ENCODE data around the gene ZXDC.

The ZXDC gene, protein sequence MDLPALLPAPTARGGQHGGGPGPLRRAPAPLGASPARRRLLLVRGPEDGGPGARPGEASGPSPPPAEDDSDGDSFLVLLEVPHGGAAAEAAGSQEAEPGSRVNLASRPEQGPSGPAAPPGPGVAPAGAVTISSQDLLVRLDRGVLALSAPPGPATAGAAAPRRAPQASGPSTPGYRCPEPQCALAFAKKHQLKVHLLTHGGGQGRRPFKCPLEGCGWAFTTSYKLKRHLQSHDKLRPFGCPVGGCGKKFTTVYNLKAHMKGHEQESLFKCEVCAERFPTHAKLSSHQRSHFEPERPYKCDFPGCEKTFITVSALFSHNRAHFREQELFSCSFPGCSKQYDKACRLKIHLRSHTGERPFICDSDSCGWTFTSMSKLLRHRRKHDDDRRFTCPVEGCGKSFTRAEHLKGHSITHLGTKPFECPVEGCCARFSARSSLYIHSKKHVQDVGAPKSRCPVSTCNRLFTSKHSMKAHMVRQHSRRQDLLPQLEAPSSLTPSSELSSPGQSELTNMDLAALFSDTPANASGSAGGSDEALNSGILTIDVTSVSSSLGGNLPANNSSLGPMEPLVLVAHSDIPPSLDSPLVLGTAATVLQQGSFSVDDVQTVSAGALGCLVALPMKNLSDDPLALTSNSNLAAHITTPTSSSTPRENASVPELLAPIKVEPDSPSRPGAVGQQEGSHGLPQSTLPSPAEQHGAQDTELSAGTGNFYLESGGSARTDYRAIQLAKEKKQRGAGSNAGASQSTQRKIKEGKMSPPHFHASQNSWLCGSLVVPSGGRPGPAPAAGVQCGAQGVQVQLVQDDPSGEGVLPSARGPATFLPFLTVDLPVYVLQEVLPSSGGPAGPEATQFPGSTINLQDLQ

DNA sequence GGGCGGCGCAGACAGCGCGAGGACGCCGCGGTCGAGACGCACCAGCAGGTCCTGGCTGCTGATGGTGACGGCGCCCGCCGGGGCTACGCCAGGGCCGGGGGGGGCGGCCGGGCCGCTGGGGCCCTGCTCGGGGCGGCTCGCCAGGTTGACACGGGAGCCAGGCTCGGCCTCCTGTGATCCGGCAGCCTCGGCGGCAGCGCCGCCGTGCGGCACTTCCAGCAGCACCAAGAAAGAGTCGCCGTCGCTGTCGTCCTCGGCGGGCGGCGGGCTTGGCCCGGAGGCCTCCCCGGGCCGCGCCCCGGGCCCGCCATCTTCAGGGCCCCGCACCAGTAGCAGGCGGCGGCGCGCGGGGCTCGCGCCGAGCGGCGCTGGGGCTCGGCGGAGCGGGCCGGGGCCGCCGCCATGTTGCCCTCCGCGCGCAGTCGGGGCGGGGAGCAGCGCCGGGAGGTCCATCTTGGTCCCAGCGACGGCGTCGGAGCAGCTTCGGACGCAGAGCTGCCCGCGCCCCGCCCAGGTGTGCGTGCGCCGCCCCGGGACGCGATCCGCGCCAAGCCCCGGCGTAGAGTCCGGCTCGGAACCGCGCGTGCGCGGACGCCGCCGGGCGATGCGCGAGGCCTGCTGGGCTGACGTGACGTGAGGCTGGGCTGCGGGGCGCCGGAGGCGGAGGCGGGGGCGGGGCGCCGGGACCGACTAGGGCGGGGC, at the start of gene ZXDC:
Gene ZXDC (minus strand): TSS at position 479 of the 702 bp plus-strand sequence. CDS start 26 bp downstream, at position 453.
- peak; percentile 42 for DNase-seq (ENCODE audit: low read depth)

DNA sequence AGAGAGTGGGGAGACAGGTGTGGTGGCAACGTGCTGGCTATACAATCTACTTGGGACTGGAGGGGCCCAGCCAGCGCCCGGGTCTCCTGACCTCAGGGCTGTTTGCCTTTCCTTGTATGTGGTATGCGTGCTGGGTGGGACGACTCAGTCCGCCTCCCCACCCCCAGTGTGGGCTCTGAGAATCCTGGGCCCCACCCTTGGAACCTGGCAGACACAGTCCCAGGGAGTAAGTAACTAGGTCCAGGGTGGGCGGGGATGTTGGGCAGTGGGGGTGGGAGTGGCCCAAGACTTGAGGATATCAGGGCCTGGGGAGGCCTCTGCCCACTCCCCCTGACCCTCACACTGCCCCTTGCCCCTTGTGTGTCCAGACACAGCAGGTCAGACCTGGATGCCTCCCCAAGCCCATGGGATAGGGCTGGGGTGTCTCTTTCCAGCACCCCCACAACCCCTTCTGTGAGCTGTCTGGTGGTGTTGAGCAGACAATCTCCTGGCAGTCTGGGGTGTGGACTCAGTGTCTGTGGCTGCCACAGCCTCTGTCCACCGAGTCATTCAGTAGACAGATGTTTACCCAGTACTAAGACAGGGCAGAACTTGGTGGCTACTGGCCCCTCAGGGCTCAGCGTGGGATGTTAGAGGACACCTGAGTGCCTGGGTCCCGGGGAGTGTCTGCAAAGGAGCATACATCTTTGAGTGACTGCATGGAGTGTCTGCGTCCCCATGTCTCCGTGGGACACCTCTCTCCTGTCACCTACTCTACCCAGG, 49.6 kb upstream of the ZXDC start:
- DNase-seq (ENCODE audit: low read depth), result no peak

DNA sequence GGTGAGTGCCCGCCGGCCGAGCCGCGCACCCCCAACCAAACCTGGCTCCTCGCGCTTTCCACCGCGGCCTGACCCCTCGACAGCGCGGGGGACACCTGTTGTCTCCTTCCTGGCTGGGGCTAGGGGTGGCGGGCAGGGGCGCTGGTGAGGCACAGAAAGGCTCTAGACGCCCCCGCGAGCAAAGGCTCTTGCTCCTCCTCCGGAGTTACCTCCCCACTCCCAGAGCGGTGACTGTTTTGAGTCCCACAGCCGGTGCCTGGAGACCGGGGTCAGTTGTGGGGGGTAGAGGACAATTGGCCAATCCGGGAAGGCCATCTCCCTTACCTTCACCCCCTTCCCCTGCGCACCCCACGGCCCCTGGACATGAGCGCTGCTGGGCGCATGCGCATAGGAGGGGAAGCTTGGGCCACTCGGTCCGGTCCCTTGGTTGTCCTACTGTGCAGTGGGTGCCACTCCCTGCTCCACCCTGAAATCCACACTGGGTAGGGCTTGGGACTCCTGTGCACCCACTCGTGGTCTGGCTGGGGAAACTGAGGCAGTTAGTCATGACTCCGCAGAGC, 48.8 kb upstream of the ZXDC start:
- no peak for DNase-seq (ENCODE audit: low read depth)

DNA sequence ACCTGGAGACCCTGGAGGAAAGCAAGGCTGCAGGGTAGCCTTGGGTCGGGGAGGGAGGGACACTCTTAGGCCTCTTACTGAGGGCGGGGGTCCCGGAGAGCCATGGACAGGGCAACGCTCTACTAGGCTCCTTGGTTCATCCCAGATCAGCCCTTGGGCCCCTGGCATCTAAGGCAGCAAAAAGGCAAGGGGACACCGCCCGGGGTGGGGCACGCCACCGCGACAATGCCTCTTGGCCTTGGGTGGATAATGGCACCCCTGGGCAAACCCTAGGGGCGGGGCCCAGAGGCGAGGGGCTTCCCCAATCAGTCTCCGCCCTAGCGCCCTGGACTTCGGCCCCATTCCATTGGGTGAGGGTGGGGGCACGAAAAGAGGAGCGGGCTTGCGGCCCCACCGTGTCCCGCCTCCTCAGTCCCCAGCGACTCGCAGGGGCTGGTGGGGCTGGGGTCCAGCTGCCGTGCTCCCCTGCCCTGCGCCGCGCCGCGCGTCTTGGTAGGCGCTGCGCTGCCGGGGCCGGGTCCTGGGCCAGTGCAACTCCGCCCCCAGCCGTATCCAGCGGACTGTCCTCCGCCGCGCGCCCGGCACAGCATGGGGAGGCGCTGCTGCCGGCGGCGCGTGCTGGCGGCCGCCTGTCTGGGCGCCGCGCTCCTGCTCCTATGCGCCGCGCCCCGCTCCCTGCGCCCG, 48.2 kb upstream of the ZXDC start, which contains the start of gene CHST13:
Gene CHST13 (plus strand): TSS at position 411 of the 684 bp plus-strand sequence. CDS start 178 bp downstream, at position 589.
- DNase-seq (ENCODE audit: low read depth), result no peak

DNA sequence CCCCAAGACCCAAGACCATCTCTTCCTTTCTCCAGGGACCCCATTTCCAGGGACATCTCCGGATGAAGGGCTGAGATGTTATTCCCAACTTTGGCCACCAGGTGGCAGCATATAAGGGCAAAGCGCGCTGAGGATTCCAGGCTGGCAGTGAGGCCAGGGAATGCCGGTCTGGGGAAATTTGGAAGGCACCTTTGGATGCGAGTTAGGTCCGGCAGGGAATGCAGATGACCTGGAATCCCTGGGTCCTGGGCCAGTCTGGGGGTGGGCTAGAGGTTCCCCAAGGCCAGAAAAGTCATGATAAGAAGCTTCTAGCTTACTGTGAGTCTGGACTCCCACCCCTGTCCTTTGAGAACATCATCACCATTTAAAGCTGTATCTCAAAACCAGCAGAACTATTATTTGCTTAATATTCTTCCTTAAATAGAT, 46.7 kb upstream of the ZXDC start:
- DNase-seq (ENCODE audit: low read depth), result peak; percentile 7

DNA sequence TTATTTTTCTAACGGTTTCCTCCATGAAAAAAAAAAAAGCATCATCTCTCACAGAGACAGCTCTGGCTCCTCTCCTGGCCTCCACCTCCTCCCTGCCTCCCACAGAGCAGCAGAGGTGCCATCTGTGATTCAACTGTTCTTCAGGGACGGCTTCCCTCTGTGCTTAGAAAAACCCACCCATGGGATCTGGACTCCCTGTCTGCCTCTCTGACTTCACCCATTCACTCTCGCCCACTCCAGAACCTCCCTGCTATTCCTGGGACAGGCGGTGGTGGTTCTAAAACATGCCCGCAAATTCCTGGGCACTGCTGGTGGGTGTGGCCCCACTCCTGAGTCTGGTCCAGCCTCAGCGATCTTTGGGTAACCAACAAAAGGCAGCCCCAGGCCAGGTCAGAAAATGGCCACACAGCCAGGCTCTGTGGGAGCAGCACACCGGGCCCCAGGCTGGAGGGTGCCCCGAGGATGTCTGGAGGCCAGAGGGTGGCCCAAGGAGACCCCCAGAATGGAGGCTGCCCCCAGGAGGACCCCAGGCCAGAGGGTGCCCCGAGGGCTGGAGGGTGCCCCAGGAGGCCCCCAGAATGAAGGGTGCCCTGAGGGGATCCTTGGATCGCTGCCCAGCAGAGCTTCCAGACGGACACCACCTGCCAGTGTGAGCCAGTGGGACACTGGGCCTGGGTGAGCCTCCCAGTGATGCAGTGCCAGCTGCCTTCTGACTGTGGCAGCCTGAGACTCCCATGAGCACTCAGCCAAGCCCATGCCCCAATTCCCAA, 45.6 kb upstream of the ZXDC start:
- DNase-seq (ENCODE audit: low read depth), result no peak

DNA sequence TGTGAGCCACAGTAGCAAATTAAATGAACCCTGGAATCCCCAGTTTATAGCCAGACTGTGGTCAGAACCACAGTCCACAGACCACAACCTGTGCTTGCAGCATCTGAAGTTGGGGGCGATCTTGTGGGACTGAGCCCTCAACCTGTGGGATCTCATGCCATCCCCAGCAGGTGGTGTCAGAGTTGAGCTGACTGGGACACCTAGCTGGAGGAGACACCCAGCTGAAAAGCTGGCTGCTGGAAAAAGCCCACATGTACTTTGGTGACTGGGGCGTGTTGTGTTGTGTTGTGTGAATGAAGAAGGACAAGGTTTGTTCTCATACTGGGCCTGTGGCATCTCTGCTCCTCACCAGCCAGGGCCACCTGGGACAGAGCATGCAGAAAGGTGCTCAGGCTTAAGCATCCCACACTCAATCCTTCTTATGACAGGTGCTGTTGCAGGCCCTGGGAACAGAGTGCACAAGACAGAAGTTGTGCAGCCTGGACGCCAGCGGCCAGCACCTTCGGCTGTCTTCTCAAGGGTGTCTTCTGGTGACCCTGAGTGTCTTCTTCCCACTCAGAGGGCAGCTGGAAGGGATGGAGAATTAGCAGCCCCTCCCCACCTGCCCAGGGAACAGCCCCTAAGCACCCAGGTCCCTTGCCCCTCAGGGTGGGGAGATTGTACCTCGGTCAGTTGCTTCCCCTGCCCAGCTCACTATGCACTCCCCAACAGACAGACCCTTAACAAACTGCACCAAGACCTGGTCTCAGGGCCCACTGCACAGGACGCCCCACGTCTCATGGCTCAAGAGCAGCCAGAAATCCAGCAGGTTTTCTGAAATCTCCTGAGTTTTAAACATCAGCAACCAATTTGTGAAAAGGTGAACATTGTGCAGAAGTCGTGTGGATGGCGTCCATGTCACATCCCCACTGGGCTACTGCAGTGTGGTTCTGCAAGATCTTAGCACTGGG, 44.1 kb upstream of the ZXDC start:
- DNase-seq (ENCODE audit: low read depth), result no peak

DNA sequence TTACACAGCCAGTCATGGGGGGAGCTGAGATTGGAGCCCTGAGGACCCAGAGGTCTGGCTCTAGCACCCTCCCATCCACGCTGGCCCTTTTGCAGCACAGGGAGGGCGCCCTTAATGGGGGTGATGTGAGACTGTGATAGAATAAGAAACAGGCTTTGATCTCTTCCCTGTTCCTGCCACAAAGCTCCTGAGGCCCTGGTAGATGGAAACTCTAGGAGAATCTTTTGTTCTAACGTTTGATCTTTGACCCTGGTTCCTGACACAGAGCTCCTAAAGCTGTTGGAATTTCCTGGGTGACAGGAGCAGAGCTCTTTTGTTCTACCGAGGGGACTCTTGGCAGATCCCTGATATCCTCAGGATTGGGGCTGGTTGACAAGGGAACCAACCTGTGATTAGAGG, 43.1 kb upstream of the ZXDC start:
- no peak for DNase-seq (ENCODE audit: low read depth)

DNA sequence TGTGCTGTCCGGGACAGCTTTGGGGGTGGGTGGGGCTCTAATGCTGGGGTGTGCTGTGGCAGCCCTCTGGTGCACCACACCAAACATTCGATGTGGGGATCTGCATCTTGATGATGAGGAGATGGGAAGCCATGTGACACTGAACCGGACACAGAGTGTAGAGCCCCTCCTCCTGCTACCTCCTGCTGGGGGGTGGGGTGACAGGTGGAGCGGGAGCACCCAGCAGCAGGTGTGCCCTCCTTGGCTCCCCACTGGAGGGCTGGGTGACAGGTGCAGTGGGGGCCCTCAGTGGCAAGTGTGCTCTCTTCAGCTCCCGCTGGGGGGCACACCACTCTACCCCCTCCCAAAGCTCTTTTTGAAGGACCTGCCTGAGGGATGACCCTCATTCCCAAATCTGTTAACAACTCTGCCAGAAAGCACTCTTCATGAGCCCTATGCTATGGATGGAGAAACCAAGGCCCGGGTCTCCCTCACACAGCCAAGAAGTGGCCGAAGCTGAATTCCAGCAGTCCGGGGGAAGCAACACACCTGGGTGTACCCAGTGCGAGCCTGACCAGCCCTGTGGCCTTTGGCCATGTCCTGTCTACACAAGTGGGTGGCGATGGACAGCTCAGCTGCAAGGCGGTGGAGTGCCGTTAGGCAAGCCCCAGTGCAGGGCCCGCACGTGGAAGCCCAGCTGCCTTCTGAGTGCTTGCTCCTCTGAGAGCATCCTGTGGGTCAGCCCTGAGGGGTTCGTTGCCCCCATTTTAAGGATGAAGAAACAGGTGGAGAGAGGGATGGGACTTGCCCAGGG, 42.5 kb upstream of the ZXDC start:
- no peak for DNase-seq (ENCODE audit: low read depth)

DNA sequence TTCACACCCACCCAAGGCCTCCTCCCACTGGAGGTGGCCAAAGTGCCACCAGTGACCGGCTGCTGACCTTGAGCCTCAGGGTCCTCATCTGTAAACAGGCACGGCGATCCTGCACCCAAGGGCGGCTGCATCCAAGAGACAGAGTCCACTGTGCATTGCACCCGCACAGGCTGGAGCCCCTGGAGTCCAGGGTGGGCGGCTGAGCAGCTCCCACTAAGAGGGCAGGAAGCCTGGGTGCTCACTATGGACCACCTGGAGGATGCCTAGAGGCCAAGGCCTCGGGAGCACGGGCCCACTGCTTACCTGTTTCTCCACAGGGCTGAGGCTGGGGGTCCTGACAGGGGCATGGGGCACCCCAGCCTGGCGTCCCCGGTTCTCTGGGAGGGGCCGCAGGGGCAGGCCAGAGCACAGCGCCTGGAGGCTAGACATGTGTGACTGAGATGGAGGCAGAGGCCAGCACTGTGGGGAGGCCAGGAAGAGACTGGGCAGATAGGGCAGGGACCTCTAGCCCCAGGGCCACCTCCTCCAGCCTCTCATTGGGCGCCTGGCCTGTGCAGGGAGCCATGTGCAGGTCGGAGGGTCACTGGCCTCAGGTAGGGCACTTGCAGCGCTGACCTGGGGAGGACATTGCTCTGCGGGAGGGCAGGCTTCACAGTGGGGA, 41.7 kb upstream of the ZXDC start, which contains the start of gene UROC1:
Gene UROC1 (minus strand): TSS at position 483 of the 661 bp plus-strand sequence. CDS start 54 bp downstream, at position 429.
- no peak for DNase-seq (ENCODE audit: low read depth)

DNA sequence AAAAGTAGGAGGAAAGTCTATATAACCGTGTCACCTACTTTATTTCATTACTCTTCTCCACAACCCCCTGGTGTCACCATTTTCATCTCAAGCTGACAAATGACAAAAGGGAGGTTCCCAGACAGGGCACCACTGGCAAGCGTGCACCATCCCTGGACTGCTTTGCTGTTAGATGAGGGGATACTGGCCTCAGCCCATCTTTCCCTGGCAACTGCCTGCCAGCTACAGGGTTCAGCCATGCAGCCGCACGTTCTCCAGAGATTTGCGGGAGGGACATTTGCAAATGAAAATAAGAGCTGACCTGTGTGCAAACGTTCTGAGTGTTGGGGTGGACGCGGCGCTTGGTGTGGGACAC, 41.2 kb upstream of the ZXDC start:
- DNase-seq (ENCODE audit: low read depth), result no peak

DNA sequence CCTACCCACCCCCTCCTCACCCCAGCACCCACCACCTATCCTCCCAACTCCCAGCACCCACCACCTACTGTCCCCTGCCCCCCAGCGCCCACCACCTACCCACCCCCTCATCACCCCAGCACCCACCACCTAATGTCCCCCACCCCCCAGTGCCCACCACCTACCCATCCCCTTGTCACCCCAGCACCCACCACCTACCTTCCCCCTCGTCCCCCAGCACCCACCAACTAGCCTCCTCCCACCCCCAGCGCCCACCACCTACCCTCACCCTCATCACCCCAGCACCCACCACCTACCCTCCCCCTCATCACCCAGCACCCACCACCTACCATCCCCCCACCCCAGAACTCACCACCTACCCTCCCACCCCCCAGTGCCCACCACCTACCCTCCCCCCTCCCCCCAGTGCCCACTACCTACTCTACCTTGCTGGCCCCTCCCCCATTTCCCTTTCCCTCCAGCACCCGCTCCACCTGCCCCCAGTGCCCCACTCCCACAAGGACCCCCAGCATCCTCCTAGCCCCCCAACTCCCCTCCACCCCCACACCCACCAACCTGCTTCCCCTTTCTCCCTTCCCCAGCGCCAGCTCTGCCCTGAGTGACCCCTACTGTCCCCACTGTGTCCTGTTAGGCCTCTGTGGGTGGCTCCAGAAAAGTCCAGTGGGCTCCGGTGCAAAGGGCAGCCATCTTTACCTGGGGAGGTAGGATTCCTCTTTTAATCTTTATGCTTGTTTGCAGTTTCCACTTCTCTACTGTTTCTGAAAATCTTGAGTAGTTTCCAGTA, 40.7 kb upstream of the ZXDC start:
- DNase-seq (ENCODE audit: low read depth), result no peak

DNA sequence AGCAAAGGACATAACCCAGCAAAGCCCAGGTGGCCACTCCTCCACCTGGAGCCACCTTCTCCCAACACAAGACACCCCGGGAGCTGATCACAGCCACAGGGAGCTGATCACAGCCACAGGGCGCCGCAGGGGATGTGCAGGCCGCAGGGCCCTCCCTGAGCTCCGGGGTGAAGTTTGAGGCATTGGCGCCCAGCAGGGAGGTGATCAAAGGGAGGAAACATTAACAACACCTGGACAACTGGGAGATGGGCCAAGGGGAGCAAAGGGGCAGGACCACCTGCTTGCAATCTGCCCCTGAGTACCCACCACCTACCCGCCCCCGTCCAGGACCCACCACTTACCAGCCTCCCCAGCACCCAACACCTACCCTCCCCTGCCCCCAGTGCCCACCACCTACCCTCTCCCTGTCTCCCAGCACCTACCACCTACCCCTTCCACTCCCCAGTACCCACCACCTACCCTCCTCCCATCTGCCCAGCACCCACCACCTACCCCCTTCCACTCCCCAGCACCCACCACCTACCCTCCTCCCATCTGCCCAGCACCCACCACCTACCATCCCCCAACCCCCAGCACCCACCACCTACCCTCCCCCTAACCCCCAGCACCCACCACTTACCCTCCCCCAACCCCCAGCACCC, 39.5 kb upstream of the ZXDC start:
- DNase-seq (ENCODE audit: low read depth), result no peak

DNA sequence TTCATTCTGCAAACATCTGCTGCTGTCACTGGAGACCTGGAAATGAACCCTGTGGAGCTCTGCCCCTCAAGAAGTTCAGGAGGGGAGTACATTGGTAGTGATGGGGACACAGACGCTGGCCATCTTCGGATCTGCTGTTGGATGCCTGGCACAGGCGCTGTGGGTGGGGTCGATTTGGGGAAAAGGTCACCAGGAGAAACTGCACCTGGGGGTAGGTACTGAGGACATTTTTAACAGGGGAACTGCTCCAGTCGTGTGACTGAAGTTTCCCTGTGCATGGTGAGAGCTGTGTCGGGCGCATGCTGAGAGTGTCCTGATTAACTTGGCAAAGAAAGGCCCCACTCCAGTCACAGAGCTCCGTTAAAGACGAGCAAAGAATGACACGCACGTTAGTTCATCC, 38.5 kb upstream of the ZXDC start:
- DNase-seq (ENCODE audit: low read depth), result no peak

DNA sequence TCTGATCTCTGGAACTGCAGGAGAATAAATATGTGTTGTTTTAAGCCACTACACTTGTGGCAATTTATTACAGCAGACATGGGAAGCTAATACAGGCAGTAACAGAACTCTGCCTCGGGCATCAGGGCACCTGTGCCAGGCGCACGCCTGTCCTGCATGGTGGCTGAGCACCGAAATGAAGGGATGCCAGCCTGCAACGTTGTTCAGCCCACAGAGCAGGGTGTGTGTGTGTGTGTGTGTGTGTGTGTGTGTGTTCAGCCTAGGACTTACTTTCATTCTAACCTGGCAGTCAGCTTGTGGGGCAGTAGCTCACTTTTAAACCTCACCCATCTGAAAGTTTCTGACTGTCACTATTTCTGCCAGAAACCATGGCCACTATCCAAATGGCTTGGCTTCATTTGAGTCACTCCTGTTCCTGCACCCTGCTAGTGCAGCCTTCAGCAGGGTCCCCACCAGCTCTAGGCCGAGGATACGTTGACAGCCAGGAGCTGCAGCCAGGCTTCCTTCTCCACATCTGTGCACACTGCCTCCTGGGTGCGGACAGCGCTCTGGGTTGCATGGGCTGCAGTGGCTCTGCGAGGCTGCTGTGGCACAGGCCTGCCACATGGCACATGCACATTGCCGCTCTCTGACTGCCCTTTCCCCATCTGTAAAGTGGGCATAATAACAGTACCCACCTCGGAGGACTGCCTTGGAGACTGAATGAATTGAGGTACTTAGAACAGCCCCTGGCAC, 37.4 kb upstream of the ZXDC start:
- no peak for DNase-seq (ENCODE audit: low read depth)

Data from GM04503 (cell line).